Measurements from ENCODE around the gene LPIN2.

DNA sequence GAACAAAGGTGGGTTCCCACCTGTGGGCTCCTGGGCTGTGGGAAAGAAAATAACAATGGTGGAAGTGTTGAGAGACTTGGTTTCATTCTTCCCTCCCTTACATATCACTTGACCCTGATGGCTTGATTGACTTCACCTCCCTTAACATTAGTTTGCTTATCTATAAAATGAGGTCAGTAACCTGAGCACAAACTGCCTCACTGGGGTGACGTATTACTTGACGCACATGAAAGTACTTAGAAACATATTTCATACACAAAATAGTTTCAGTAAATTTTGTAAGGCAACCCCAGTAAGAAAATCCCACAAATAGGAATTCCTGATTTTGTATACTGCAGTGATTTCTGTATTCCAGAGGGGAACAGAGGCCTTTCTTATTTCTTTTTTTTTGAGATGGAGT, 29.4 kb upstream of the LPIN2 start:
- TF ChIP-seq CTCF (IDR thresholded peaks at IDR 0.05) = no peak
- TF ChIP-seq POLR2A (IDR thresholded peaks at IDR 0.05) = no peak
- no peak for TF ChIP-seq POLR2AphosphoS5 (IDR thresholded peaks at IDR 0.05)
